Urinary bladder (tissue), 4 donors: ENCODE results near the gene ASCC3. TPM values are rescaled to one million over a fixed set of nuclear protein-coding genes. Genes with fewer than 3 reads are reported as not detected.

Experiments
- DNase-seq: peaks from one replicate; pipeline ENCODE4 v3.0.0-alpha.2; 2015; ENCODE audit errors: extremely low spot score
- H3K27ac ChIP-seq: one replicate; pipeline ENCODE4 v1.5.1; 2013; ENCODE audit warnings: low read depth, mild to moderate bottlenecking, moderate library complexity
- H3K36me3 ChIP-seq: one replicate; pipeline ENCODE4 v1.6.1; 2013; ENCODE audit warnings: mild to moderate bottlenecking, moderate library complexity; ENCODE audit not compliant: insufficient read depth
- H3K4me1 ChIP-seq: one replicate; pipeline ENCODE4 v1.6.1; 2013; ENCODE audit warnings: mild to moderate bottlenecking, moderate library complexity; ENCODE audit not compliant: insufficient read depth
- H3K4me3 ChIP-seq: one replicate; pipeline ENCODE4 v1.5.1; 2013; ENCODE audit warnings: low read depth, low read length
- WGBS: extraction: QIAGEN DNeasy Blood & Tissue Kit; methylation state at CpG from one replicate; pipeline ENCODE4 v1.1.7; 2013; 5-methylcytosine and 5-hydroxymethylcytosine counted together
- polyA plus RNA-seq: library from polyadenylated mRNA; stranded (reverse); fragments of 200-250 nt; gene quantifications from one replicate; pipeline ENCODE4 v1.2.3, GENCODE V29; 2013
- total RNA-seq: library from RNA; depleted of rRNA; stranded (reverse); fragments of >200 nt; gene quantifications from one replicate; pipeline ENCODE4 v1.2.3, GENCODE V29; 2014
- donor health status: healthy with polysubstance abuse.
- donor health status: healthy.

The ASCC3 gene
- total and polyA plus RNA-seq, 2 donors, result 12.3 to 89.5 TPM

GRCh38 chr6:100475554-100476320 is 405.4 kb downstream of the ASCC3 start:
- Histone ChIP-seq H3K4me3 (no peak overlapping the region), H3K4me1 (no peaks in the 10 kb centered on the region), H3K36me3 (no peaks in the 10 kb centered on the region), H3K27ac (no peak overlapping the region)
- DNase-seq, result no peak
- 78% methylated on average over 10 of the region's 10 CpGs for WGBS

- no peak overlapping the region for H3K27ac ChIP-seq
- H3K36me3 ChIP-seq, result no peaks in the 10 kb centered on the region
- DNase-seq, result no peak
- no peaks in the 10 kb centered on the region for H3K4me1 ChIP-seq
- WGBS, result 53% methylated on average over 1 of the region's 1 CpG
- no peak overlapping the region for H3K4me3 ChIP-seq
Measured at GRCh38 chr6:100473182-100473581, 407.9 kb downstream of the ASCC3 start.

GRCh38 chr6:100472674-100473073 is 408.5 kb downstream of the ASCC3 start:
- no peak overlapping the region for H3K4me3 ChIP-seq
- no peak overlapping the region for H3K27ac ChIP-seq
- WGBS, result 14% methylated on average over 3 of the region's 3 CpGs
- no peaks in the 10 kb centered on the region for H3K4me1 ChIP-seq
- no peaks in the 10 kb centered on the region for H3K36me3 ChIP-seq
- no peak for DNase-seq

GRCh38 chr6:100470422-100471120 is 410.6 kb downstream of the ASCC3 start:
- DNase-seq, result no peak
- H3K27ac ChIP-seq, result no peak overlapping the region
- H3K4me1 ChIP-seq, result no peaks in the 10 kb centered on the region
- H3K4me3 ChIP-seq, result no peak overlapping the region
- WGBS, result 67% methylated on average over 5 of the region's 5 CpGs
- H3K36me3 ChIP-seq, result no peaks in the 10 kb centered on the region

- no peak overlapping the region for H3K4me3 ChIP-seq
- H3K36me3 ChIP-seq, result no peaks in the 10 kb centered on the region
- H3K4me1 ChIP-seq, result no peaks in the 10 kb centered on the region
- no peak overlapping the region for H3K27ac ChIP-seq
- DNase-seq, result no peak
- 10% methylated on average over 44 of the region's 44 CpGs for WGBS
Measured at GRCh38 chr6:100469101-100469859, 411.8 kb downstream of the ASCC3 start.

GRCh38 chr6:100468016-100468622 is 413.0 kb downstream of the ASCC3 start:
- 30% methylated on average over 6 of the region's 6 CpGs for WGBS
- H3K27ac ChIP-seq, result no peak overlapping the region
- DNase-seq, result no peak
- H3K4me3 ChIP-seq, result no peak overlapping the region
- no peaks in the 10 kb centered on the region for H3K36me3 ChIP-seq
- H3K4me1 ChIP-seq, result no peaks in the 10 kb centered on the region

GRCh38 chr6:100467129-100468015 is 413.8 kb downstream of the ASCC3 start:
- Histone ChIP-seq H3K36me3 (no peaks in the 10 kb centered on the region), H3K4me3 (no peak overlapping the region), H3K27ac (no peak overlapping the region), H3K4me1 (no peaks in the 10 kb centered on the region)
- WGBS, result 6% methylated on average over 49 of the region's 49 CpGs
- DNase-seq, result no peak

- no peaks in the 10 kb centered on the region for H3K36me3 ChIP-seq
- DNase-seq, result no peak
- 5% methylated on average over 21 of the region's 21 CpGs for WGBS
- H3K4me1 ChIP-seq, result no peaks in the 10 kb centered on the region
- H3K4me3 ChIP-seq, result no peak overlapping the region
- no peak overlapping the region for H3K27ac ChIP-seq
Measured at GRCh38 chr6:100466410-100467128, 414.6 kb downstream of the ASCC3 start.

GRCh38 chr6:100465701-100466409 is 415.3 kb downstream of the ASCC3 start:
- no peaks in the 10 kb centered on the region for H3K36me3 ChIP-seq
- H3K4me1 ChIP-seq, result no peaks in the 10 kb centered on the region
- no peak for DNase-seq
- H3K4me3 ChIP-seq, result no peak overlapping the region
- WGBS, result 9% methylated on average over 20 of the region's 20 CpGs
- H3K27ac ChIP-seq, result no peak overlapping the region

- Histone ChIP-seq H3K4me1 (no peaks in the 10 kb centered on the region), H3K4me3 (peak within 1 kb of the TSS; percentile 9), H3K36me3 (no peaks in the 10 kb centered on the region), H3K27ac (no peak within 1 kb of the TSS)
- no peak for DNase-seq
- WGBS, result 4% methylated on average over 66 of the region's 66 CpGs
Measured at GRCh38 chr6:100464903-100465700, 416.0 kb downstream of the ASCC3 start, which contains the start of gene SIM1. SIM1 (minus strand) TSS chr6:100464921; CDS start chr6:100463468, 1,453 bp downstream.

GRCh38 chr6:100464162-100464851 is 416.8 kb downstream of the ASCC3 start:
- Histone ChIP-seq H3K4me3 (peak overlapping the region; percentile 9), H3K27ac (no peak overlapping the region), H3K36me3 (no peaks in the 10 kb centered on the region), H3K4me1 (no peaks in the 10 kb centered on the region)
- 4% methylated on average over 46 of the region's 46 CpGs for WGBS
- no peak for DNase-seq
